Esophagus squamous epithelium (tissue), 4 donors: ENCODE data around the gene SRP54.

ENCODE experiments used
- CTCF ChIP-seq, 6 experiments: fragments of 450-650 bp in 4 of 6; fragments of 200-600 bp in 2 of 6; sonication (generic) in 2 of 6; IDR thresholded peaks; one replicate each; pipeline ENCODE4 v1.5.1; 2016 to 2019; ENCODE audit warnings: antibody characterized with exemption in 6 of 6, mild to moderate bottlenecking in 4 of 6, moderate library complexity in 4 of 6
- POLR2A ChIP-seq, 4 donors: fragments of 450-650 bp; IDR thresholded peaks; one replicate each; pipeline ENCODE4 v1.6.1; 2017; ENCODE audit warnings: antibody characterized with exemption in 4 of 4, mild to moderate bottlenecking in 4 of 4, moderate library complexity in 3 of 4

GRCh38 chr14:34946699-34947098 is 36.1 kb upstream of the SRP54 start:
- no peak for TF ChIP-seq CTCF (IDR thresholded peaks at IDR 0.05)
- TF ChIP-seq POLR2A (IDR thresholded peaks at IDR 0.05), result no peak
